Activated naive CD4-positive, alpha-beta T cell treated with anti-CD3 and anti-CD28 coated beads, Interleukin-2, amount 50 U/mL, for 24 hours (primary cell): Measurements from ENCODE around the gene PC.
"Not testable (repeated sequence)": the region's sequence is repeated elsewhere in the genome, so short reads cannot be mapped to it uniquely, and the experiment has no call there.

Source experiments
- H3K27ac Mint-ChIP-seq: one replicate; pipeline ENCODE4 v1.8.0; 2021; ENCODE audit warnings: mild to moderate bottlenecking, mixed read lengths
- H3K27me3 Mint-ChIP-seq: one replicate; pipeline ENCODE4 v1.8.0; 2021; ENCODE audit warnings: mixed read lengths
- H3K36me3 Mint-ChIP-seq: one replicate; pipeline ENCODE4 v1.8.0; 2021; ENCODE audit warnings: mixed read lengths
- H3K4me1 Mint-ChIP-seq: one replicate; pipeline ENCODE4 v1.8.0; 2021; ENCODE audit warnings: mixed read lengths
- H3K4me3 Mint-ChIP-seq: one replicate; pipeline ENCODE4 v1.8.0; 2021; ENCODE audit warnings: mild to moderate bottlenecking, mixed read lengths
- H3K9me3 Mint-ChIP-seq: one replicate; pipeline ENCODE4 v1.8.0; 2021; ENCODE audit warnings: mixed read lengths

Gene PC

DNA sequence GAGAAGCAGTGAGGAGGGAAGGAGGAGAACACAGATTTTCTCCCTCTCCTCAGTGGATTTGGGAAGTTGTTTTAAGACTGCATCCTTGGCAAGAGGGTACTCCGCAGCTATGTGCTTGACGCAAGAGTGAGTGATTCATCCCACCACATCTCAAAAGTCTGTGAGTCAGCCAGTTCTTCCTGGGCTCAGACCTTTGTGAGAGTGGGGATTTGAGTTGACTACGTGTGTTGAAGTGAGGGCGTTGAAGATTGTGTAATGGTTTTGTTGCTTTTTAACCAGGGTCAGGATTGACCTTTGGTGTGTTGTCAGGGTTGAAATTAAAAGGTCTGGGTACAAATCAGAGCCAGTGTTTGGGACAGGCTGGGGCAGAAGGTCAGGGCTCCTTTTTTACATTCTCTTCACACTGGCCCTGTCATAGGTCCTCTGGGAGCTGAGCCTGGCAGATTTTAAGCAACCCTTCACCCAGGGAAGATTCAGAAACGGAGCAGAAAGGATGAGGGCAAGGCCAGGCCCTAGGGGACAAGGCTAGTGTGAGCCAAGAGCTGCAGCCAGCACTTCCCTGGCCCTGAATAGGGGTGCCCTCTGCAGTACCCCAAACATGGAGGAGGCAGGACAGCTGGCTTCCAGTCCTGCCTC, 12.7 kb upstream of the PC start:
- Mint-ChIP-seq H3K9me3 (no peaks in the 10 kb centered on the region), H3K36me3 (no peaks in the 10 kb centered on the region), H3K27me3 (peaks cover 2% of the 10 kb centered on the region), H3K4me1 (peaks cover 6% of the 10 kb centered on the region), H3K4me3 (no peak overlapping the region), H3K27ac (no peak overlapping the region)

GRCh38 chr11:66970371-66970806, 12.2 kb upstream of the PC start:
- peaks cover 2% of the 10 kb centered on the region for H3K27me3 Mint-ChIP-seq
- no peaks in the 10 kb centered on the region for H3K9me3 Mint-ChIP-seq
- no peak overlapping the region for H3K4me3 Mint-ChIP-seq
- peaks cover 6% of the 10 kb centered on the region for H3K4me1 Mint-ChIP-seq
- H3K27ac Mint-ChIP-seq = no peak overlapping the region
- no peaks in the 10 kb centered on the region for H3K36me3 Mint-ChIP-seq

DNA sequence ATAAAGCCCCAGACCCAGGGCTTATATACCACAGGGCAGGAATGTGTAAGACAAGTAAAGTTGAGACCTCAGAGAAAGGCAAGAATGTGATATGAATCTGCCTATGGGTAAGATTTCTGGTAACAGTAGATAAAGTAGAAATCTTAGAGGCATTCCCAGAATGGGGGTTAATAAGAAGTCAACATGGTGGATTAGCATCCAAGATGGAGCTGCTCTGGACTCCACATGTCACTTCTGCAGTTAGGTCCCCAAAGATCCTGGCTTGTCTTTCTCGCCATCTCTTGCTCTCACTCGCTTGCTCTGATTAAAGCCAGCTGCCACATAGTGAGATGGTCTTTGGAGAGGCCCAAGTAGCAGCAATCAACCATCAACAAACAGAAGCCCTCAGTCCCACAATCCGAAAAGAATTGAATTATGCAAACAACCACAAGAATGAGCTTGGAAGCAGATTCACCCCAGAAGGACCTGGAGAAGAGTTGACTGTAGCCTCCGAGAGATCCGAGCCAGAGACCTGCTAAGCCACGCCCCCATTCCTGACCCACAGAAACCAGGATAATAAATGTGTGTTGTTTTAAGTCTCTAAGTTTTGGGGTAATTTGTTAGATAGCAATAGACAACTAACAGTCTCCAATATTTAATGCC, 11.5 kb upstream of the PC start:
- Mint-ChIP-seq H3K9me3 (no peaks in the 10 kb centered on the region), H3K4me3 (no peak overlapping the region), H3K27me3 (peaks cover 2% of the 10 kb centered on the region), H3K27ac (no peak overlapping the region), H3K4me1 (peaks cover 6% of the 10 kb centered on the region), H3K36me3 (no peaks in the 10 kb centered on the region)

DNA sequence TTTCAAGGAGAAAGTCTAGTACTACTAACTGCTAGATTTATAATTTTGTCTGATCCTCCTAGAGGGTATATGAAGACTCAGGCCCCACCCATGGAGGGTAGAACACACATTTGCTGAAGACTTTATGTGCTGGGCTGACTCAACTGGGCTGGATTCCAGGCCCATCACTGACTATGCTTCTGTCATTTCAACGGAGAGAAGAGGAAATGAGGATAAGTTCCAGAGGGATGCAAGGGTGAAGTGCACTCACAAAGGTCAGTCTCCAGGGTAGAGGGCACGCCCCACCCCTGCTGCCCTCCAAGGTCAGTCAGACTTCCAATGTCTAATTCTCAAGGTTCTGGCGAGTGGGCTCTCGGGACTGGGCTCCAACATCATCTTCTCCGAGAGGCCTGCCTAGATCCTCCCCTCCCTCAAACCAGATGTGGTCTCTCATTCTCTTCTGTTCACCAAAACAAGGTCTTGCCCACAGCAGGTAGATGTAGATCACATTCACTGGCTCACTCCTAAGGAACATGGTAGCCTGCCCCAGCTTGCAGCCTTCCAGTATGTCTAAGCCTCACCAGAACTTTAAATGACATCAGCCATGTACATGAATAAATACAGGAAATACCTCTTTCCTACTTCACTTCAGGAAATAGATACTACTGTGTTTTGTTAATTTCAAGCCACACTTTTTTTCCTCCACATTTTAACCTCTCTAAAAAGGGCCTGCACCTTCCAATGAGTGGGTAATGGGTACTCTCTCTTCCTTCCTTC, 9.7 kb upstream of the PC start:
- no peak overlapping the region for H3K27ac Mint-ChIP-seq
- peaks cover 1% of the 10 kb centered on the region for H3K27me3 Mint-ChIP-seq
- no peak overlapping the region for H3K4me3 Mint-ChIP-seq

GRCh38 chr11:66966351-66966750, 8.2 kb upstream of the PC start:
- no peaks in the 10 kb centered on the region for H3K9me3 Mint-ChIP-seq
- no peak overlapping the region for H3K4me3 Mint-ChIP-seq
- no peaks in the 10 kb centered on the region for H3K27me3 Mint-ChIP-seq
- H3K27ac Mint-ChIP-seq = no peak overlapping the region
- H3K36me3 Mint-ChIP-seq = no peaks in the 10 kb centered on the region
- H3K4me1 Mint-ChIP-seq = peaks cover 6% of the 10 kb centered on the region

More for the DNA sequence above, 9.7 kb upstream of the PC start:
- peaks cover 6% of the 10 kb centered on the region for H3K4me1 Mint-ChIP-seq
- H3K9me3 Mint-ChIP-seq = no peaks in the 10 kb centered on the region
- no peaks in the 10 kb centered on the region for H3K36me3 Mint-ChIP-seq

DNA sequence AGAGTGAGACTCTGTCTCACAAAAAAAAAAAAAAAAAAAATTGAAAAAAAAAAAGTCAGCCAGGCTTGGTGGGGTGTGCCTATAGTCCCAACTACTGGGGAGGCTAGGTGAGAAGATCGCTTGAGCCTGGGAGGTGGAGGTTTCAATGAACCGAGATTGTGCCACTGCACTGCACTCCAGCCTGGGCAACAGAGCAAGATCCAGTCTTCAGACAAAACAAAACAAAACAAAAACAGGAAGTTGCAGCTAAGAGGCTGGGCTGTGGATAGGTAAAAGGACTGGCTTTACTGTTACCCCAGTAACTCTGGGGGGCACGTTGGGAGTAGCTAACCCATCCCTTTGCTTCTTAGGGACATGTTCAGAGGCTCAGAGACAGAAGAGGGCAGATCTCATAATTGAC, 6.3 kb upstream of the PC start:
- Mint-ChIP-seq H3K27me3 (no peaks in the 10 kb centered on the region), H3K36me3 (no peaks in the 10 kb centered on the region), H3K4me3 (no peak overlapping the region), H3K4me1 (peaks cover 8% of the 10 kb centered on the region), H3K9me3 (no peaks in the 10 kb centered on the region), H3K27ac (no peak overlapping the region)

GRCh38 chr11:66962801-66963200, 4.6 kb upstream of the PC start:
- no peaks in the 10 kb centered on the region for H3K27me3 Mint-ChIP-seq

GRCh38 chr11:66962247-66962646, 4.1 kb upstream of the PC start:
- H3K4me1 Mint-ChIP-seq = peaks cover 20% of the 10 kb centered on the region
- no peaks in the 10 kb centered on the region for H3K27me3 Mint-ChIP-seq
- no peak overlapping the region for H3K27ac Mint-ChIP-seq
- H3K4me3 Mint-ChIP-seq = no peak overlapping the region
- no peaks in the 10 kb centered on the region for H3K36me3 Mint-ChIP-seq
- H3K9me3 Mint-ChIP-seq = no peaks in the 10 kb centered on the region

More at GRCh38 chr11:66962801-66963200, 4.6 kb upstream of the PC start:
- no peaks in the 10 kb centered on the region for H3K9me3 Mint-ChIP-seq
- no peaks in the 10 kb centered on the region for H3K36me3 Mint-ChIP-seq
- no peak overlapping the region for H3K27ac Mint-ChIP-seq
- no peak overlapping the region for H3K4me3 Mint-ChIP-seq
- H3K4me1 Mint-ChIP-seq = peaks cover 15% of the 10 kb centered on the region

GRCh38 chr11:66961691-66962213, 3.6 kb upstream of the PC start:
- peaks cover 25% of the 10 kb centered on the region for H3K4me1 Mint-ChIP-seq
- not testable (repeated sequence) for H3K36me3 Mint-ChIP-seq, H3K27ac Mint-ChIP-seq, H3K9me3 Mint-ChIP-seq, H3K4me3 Mint-ChIP-seq, H3K27me3 Mint-ChIP-seq

DNA sequence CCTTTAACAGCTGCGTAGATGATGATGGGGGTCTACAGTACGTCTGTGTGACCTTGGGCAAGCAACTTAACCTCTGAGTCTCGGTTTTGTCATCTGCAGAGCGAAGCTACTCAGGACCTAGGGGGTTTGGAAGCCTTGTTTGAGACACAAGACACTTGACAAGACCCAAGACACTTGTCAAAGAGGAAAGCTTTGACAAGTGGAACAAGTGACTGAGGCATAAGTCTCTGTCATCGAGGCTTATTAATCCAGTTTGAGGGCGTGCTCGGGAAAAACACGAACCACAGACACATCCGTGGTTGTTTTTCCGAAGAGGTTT, 732 bp upstream of the PC start:
- Mint-ChIP-seq H3K27me3 (no peaks in the 10 kb centered on the region), H3K4me1 (peaks cover 26% of the 10 kb centered on the region), H3K27ac (peak overlapping the region; percentile 97), H3K36me3 (no peaks in the 10 kb centered on the region), H3K4me3 (peak overlapping the region; percentile 80), H3K9me3 (no peaks in the 10 kb centered on the region)

DNA sequence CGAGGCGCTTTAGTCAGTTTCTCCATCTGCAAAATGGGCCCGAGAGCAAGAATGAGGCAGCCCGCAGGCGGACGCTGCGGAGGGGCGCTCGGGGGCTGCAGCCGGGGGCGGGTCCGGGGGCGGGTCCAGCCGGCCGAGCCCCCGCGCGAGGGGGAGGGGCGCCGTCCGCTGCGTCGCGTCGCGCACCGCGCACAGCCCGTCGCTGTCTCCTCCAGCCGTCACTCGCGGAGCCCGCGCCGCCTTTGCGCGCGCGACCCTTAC, 282 bp downstream of the PC start:
- H3K9me3 Mint-ChIP-seq = no peaks in the 10 kb centered on the region
- no peak overlapping the region for H3K27ac Mint-ChIP-seq

GRCh38 chr11:66956689-66957290, 1.4 kb downstream of the PC start:
- Mint-ChIP-seq H3K27ac (no peak overlapping the region), H3K27me3 (no peaks in the 10 kb centered on the region), H3K4me1 (peaks cover 26% of the 10 kb centered on the region), H3K36me3 (no peaks in the 10 kb centered on the region), H3K4me3 (peak overlapping the region; percentile 77), H3K9me3 (no peaks in the 10 kb centered on the region)

More for the DNA sequence above, 282 bp downstream of the PC start:
- no peaks in the 10 kb centered on the region for H3K36me3 Mint-ChIP-seq
- H3K4me1 Mint-ChIP-seq = peaks cover 26% of the 10 kb centered on the region
- peak overlapping the region; percentile 80 for H3K4me3 Mint-ChIP-seq
- no peaks in the 10 kb centered on the region for H3K27me3 Mint-ChIP-seq

- Mint-ChIP-seq H3K4me1 (peaks cover 18% of the 10 kb centered on the region), H3K36me3 (no peaks in the 10 kb centered on the region), H3K4me3 (no peak overlapping the region), H3K9me3 (no peaks in the 10 kb centered on the region), H3K27ac (no peak overlapping the region), H3K27me3 (no peaks in the 10 kb centered on the region)
Observed at GRCh38 chr11:66953081-66953833, 4.9 kb downstream of the PC start.

DNA sequence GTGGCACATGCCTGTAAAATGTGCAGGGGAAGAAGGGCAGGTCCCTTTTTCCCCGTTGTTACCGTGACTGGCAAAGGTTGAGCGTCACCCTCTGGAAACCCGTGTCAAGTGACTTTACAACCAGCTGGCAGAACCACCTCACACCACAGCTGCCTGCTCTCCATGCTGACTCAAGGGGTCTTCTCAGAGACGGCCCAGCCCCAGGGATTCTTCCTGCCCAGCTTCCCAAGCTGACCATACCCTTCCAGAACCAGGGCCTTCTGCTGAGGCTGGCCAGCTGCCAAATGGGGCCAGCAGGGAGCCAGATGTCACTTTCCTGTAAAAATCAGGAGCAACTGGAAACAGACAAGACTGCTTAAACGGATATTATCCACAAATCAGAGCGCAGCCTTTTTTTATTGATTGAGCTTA, 6.3 kb downstream of the PC start:
- Mint-ChIP-seq H3K36me3 (no peaks in the 10 kb centered on the region), H3K4me3 (no peak overlapping the region), H3K27me3 (no peaks in the 10 kb centered on the region), H3K27ac (no peak overlapping the region), H3K4me1 (peaks cover 9% of the 10 kb centered on the region), H3K9me3 (no peaks in the 10 kb centered on the region)

- Mint-ChIP-seq H3K36me3 (no peaks in the 10 kb centered on the region), H3K27me3 (no peaks in the 10 kb centered on the region), H3K4me1 (peaks cover 5% of the 10 kb centered on the region), H3K4me3 (no peak overlapping the region), H3K27ac (no peak overlapping the region), H3K9me3 (no peaks in the 10 kb centered on the region)
Observed at GRCh38 chr11:66951135-66951534, 7.0 kb downstream of the PC start.
